GM12878 (cell line): ENCODE results near the gene HPRT1. TPM values are rescaled to one million over a fixed set of nuclear protein-coding genes. Genes with fewer than 3 reads are reported as not detected.

Experiments used
- ATAC-seq: fragments of 200-7000 bp; cut with Tn5 transposase; 3 replicates; pipeline ENCODE4 v1.9.1; 2020; ENCODE audit warnings: mild to moderate bottlenecking, moderate library complexity
- BruUV-seq: library from RNA; stranded (reverse); fragments of 400-500 nt; replicated peaks from 2 replicates; lab custom pipeline; 2021; lab: Mats Ljungman, UMichigan
- CTCF ChIA-PET: fragments of 300-600 bp; sonication (Branson Sonifier 250); formaldehyde crosslinking; extraction: SDS; loops from one replicate; lab custom pipeline; 2021; ENCODE audit warnings: inconsistent platforms; lab: Yijun Ruan, JAX
- POLR2A ChIA-PET: fragments of 350-600 bp; formaldehyde crosslinking; extraction: SDS; loops from one replicate; lab custom pipeline; 2021; ENCODE audit warnings: inconsistent platforms; lab: Charles Lee
- RAD21 ChIA-PET: fragments of 300-600 bp; sonication (Branson Sonifier 250); formaldehyde crosslinking; loops from one replicate; lab custom pipeline; 2023; ENCODE audit warnings: antibody characterized with exemption; ENCODE audit not compliant: unreplicated experiment; lab: Charles Lee
- SMC1A ChIA-PET: fragments of 300-600 bp; sonication (Branson Sonifier 250); formaldehyde crosslinking; loops from one replicate; lab custom pipeline; 2023; ENCODE audit not compliant: unreplicated experiment, uncharacterized antibody; lab: Charles Lee
- DNase-seq: peaks from one replicate; pipeline ENCODE4 v3.0.0-alpha.2; 2011; ENCODE audit warnings: low read depth, low spot score
- FAIRE-seq: peaks from 3 replicates; lab custom pipeline; 2011; peaks lifted over from hg19 to GRCh38; lab: Jason Lieb, UNC
- H2AFZ ChIP-seq: 2 replicates; pipeline ENCODE4 v1.6.0; 2011; ENCODE audit warnings: low read depth, low read length, control low read depth; ENCODE audit not compliant: control insufficient read depth
- H3K27ac ChIP-seq: 2 replicates; pipeline ENCODE4 v1.5.1; 2011; ENCODE audit warnings: control low read depth; ENCODE audit not compliant: control insufficient read depth, insufficient read depth
- H3K27me3 ChIP-seq, 2 experiments: replicated peaks in 1 of 2; 2 replicates each; pipeline versions ENCODE4 v1.6.0 to v1.6.1; 2011; ENCODE audit warnings: low read length in 1 of 2; ENCODE audit not compliant: control insufficient read depth in 2 of 2, insufficient read depth in 2 of 2
- H3K36me3 ChIP-seq, 2 experiments: 2 replicates each; pipeline ENCODE4 v1.5.1; 2011; ENCODE audit warnings: low read length in 1 of 2; ENCODE audit not compliant: control insufficient read depth in 2 of 2, insufficient read depth in 2 of 2
- H3K4me1 ChIP-seq: 2 replicates; pipeline ENCODE4 v1.6.1; 2011; ENCODE audit warnings: mild to moderate bottlenecking, low read length, moderate library complexity, mixed read lengths; ENCODE audit not compliant: control insufficient read depth, insufficient read depth
- H3K4me2 ChIP-seq: 2 replicates; pipeline ENCODE4 v1.6.0; 2011; ENCODE audit warnings: control low read depth; ENCODE audit not compliant: control insufficient read depth, insufficient read depth
- H3K4me3 ChIP-seq: fragments of 200-600 bp; sonication (generic); 2 replicates; pipeline ENCODE4 v1.5.1; 2016
- H3K79me2 ChIP-seq: 2 replicates; pipeline ENCODE4 v1.6.0; 2011; ENCODE audit warnings: low read length; ENCODE audit not compliant: control insufficient read depth, insufficient read depth
- H3K9ac ChIP-seq: 2 replicates; pipeline ENCODE4 v1.8.0; 2011; ENCODE audit warnings: low read length, control low read depth, mixed read lengths; ENCODE audit not compliant: control insufficient read depth, insufficient read depth
- H3K9me3 ChIP-seq: replicated peaks from 3 replicates; pipeline ENCODE4 v1.5.1; 2011; ENCODE audit warnings: mild to moderate bottlenecking, low read length; ENCODE audit not compliant: control insufficient read depth, insufficient read depth
- H4K20me1 ChIP-seq: 2 replicates; pipeline ENCODE4 v1.6.0; 2011; ENCODE audit not compliant: control insufficient read depth, insufficient read depth
- BRCA1 ChIP-seq: IDR thresholded peaks from 2 replicates; pipeline ENCODE4 v1.6.1; 2011; ENCODE audit warnings: low read depth, low read length, improper control_type of control experiment
- EGR1 ChIP-seq, 2 experiments: IDR thresholded peaks; 1 replicate in 1 of 2; 2 replicates in 1 of 2; pipeline ENCODE4 v1.6.1; 2011 to 2012; ENCODE audit warnings: low read depth in 2 of 2, low read length in 2 of 2, borderline replicate concordance in 1 of 2, mild to moderate bottlenecking in 1 of 2, moderate library complexity in 1 of 2
- EP300 ChIP-seq, 2 experiments: fragments of 150-350 bp in 1 of 2; IDR thresholded peaks; 2 replicates each; pipeline ENCODE4 v1.6.1; 2011 to 2012; ENCODE audit warnings: low read depth in 2 of 2, low read length in 2 of 2, borderline replicate concordance in 1 of 2, improper control_type of control experiment in 1 of 2, inconsistent platforms in 1 of 2; ENCODE audit not compliant: control insufficient read depth in 1 of 2
- LARP7 ChIP-seq: fragments of 450-650 bp; IDR thresholded peaks from 2 replicates; pipeline ENCODE4 v1.6.1; 2017; ENCODE audit warnings: mild to moderate bottlenecking
- NFYB ChIP-seq: IDR thresholded peaks from 2 replicates; pipeline ENCODE4 v1.6.1; 2011; ENCODE audit warnings: low read depth, mild to moderate bottlenecking, low read length, improper control_type of control experiment, moderate library complexity; ENCODE audit not compliant: insufficient read depth
- RB1 ChIP-seq: fragments of 450-650 bp; formaldehyde crosslinking; IDR thresholded peaks from 2 replicates; pipeline ENCODE4 v1.6.1; 2017; ENCODE audit warnings: mild to moderate bottlenecking, borderline replicate concordance
- SREBF2 ChIP-seq: IDR thresholded peaks from 2 replicates; pipeline ENCODE4 v1.6.1; 2012; ENCODE audit warnings: mild to moderate bottlenecking, low read length
- SUZ12 ChIP-seq: fragments of 200-600 bp; sonication (generic); IDR thresholded peaks from one replicate; pipeline ENCODE4 v1.6.1; 2018; ENCODE audit warnings: antibody characterized with exemption, mild to moderate bottlenecking; ENCODE audit not compliant: unreplicated experiment
- ZNF217 ChIP-seq: fragments of 450-650 bp; IDR thresholded peaks from 2 replicates; pipeline ENCODE4 v1.6.1; 2017; ENCODE audit warnings: antibody characterized with exemption, mild to moderate bottlenecking
- ZZZ3 ChIP-seq: IDR thresholded peaks from 2 replicates; pipeline ENCODE4 v1.6.1; 2011; ENCODE audit warnings: low read depth; ENCODE audit not compliant: control insufficient read depth, insufficient read length
- WGBS: methylation state at CpG from one replicate; pipeline ENCODE4 v1.1.6; 2016; ENCODE audit warnings: low lambda C conversion rate; ENCODE audit not compliant: insufficient replicate concordance, insufficient coverage; ENCODE audit errors: missing lambda C conversion rate; 5-methylcytosine and 5-hydroxymethylcytosine counted together
- in situ Hi-C: fragments of 300-500 bp; cut with MboI; formaldehyde crosslinking; loops from 9 replicates; pipeline ENCODE4 v1.14.3; 2018; ENCODE audit warnings: mixed read lengths
- intact Hi-C: fragments of 100-400 bp; cut with micrococcal nuclease; formaldehyde crosslinking; loops from one replicate; pipeline ENCODE4 v1.14.2; 2022; ENCODE audit not compliant: unreplicated experiment
- polyA plus RNA-seq, 11 experiments: library from polyadenylated mRNA; depleted of rRNA in 4 of 11; unstranded in 6 of 11; stranded (reverse) in 5 of 11; fragments of >200 nt; fragmentation: Nextera tagmentation in 4 of 11; fragmentation: Illumina TruSeq in 1 of 11; extraction: Ambion mirVana in 4 of 11; extraction: Trizol in 1 of 11; gene quantifications; 1 replicate in 1 of 11; 2 replicates in 10 of 11; pipeline versions ENCODE4 v1.2.1 to v1.2.3, GENCODE V29; 2011 to 2016; ENCODE audit warnings: inconsistent platforms in 2 of 11, missing spikeins in 2 of 11, low read depth in 1 of 11
- total RNA-seq, 4 experiments: library from RNA; depleted of rRNA in 3 of 4; stranded (reverse); fragments of >200 nt in 3 of 4; fragmentation: Illumina TruSeq in 1 of 4; extraction: Trizol in 1 of 4; gene quantifications; 2 replicates each; pipeline versions ENCODE4 v1.2.1 to v1.2.3, GENCODE V29; 2013 to 2021
- TF ChIP-seq, protein P1 (sequence below): fragments of 450-650 bp; formaldehyde crosslinking; IDR thresholded peaks from 2 replicates; pipeline ENCODE4 v1.4.0; 2020; ENCODE audit warnings: mild to moderate bottlenecking, moderate library complexity
- TF ChIP-seq, protein P2 (sequence below): fragments of 450-650 bp; IDR thresholded peaks from 2 replicates; pipeline ENCODE4 v1.6.1; 2018; ENCODE audit warnings: borderline replicate concordance, mild to moderate bottlenecking; ENCODE audit not compliant: partially characterized antibody
- TF ChIP-seq, protein P3 (sequence below): fragments of 450-650 bp; IDR thresholded peaks from 2 replicates; pipeline ENCODE4 v1.6.1; 2017; ENCODE audit warnings: mild to moderate bottlenecking

Gene HPRT1
- total and polyA plus RNA-seq, 10 of the 15 experiments (the other 5 are each of a cell fraction or from before 2014, with no cell fraction given) = 19.3 to 161 (median 92.7) TPM

DNA sequence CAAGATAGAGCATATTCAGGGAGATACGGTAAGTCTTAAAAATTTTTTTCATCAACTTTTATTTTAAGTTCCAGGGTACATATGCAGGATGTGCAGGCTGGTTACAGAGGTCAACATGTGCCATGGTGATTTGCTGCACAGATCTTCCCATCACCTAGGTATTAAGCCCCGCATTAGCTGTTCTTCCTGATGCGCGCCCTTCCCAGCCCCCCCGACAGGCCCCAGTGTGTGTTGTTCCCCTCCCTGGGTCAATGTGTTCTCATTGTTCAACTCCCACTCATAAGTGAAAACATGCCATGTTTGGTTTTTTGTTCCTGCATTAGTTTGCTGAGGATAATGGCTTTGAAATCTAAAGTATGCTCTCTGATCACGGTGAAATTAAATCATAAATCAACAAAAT is 64.2 kb downstream of the HPRT1 start:
- CTCF ChIA-PET = no interaction called here
- RAD21 ChIA-PET = no interaction called here
- no peak overlapping the region for H3K4me2 ChIP-seq
- intact Hi-C loops = loop anchor here (5.0 kb wide), 1 partner anchor 228 kb away; no protein-coding TSS in a partner anchor
- H3K79me2 ChIP-seq = no peaks in the 10 kb centered on the region
- H3K9ac ChIP-seq = no peak overlapping the region
- in situ Hi-C loops = no loop called here
- H3K4me1 ChIP-seq = no peaks in the 10 kb centered on the region
- FAIRE-seq (no peak), DNase-seq (no peak), ATAC-seq (no peak)
- no peaks in the 10 kb centered on the region for H3K9me3 ChIP-seq
- POLR2A ChIA-PET = no interaction called here
- H3K27ac ChIP-seq = no peak overlapping the region
- H4K20me1 ChIP-seq = no peaks in the 10 kb centered on the region
- H3K36me3 ChIP-seq = no peaks in the 10 kb centered on the region
- no peaks in the 10 kb centered on the region for H3K27me3 ChIP-seq
- H2AFZ ChIP-seq = no peak overlapping the region
- WGBS = 94% methylated on average over 6 of the region's 6 CpGs
- TF ChIP-seq NFYB (no peak), ZZZ3 (no peak), SREBF2 (no peak), BRCA1 (no peak), EP300 (IDR thresholded peaks at IDR 0.05; ENCODE audit: borderline replicate concordance in 1 of 2, control insufficient read depth in 1 of 2, low read depth in 2 of 2, low read length in 2 of 2) (no peak), LARP7 (no peak), RB1 (no peak), SUZ12 (no peak), ZNF217 (no peak), EGR1 (IDR thresholded peaks at IDR 0.05; ENCODE audit: borderline replicate concordance in 1 of 2, low read depth in 2 of 2, low read length in 2 of 2) (no peak)
- TF ChIP-seq, protein P1, sequence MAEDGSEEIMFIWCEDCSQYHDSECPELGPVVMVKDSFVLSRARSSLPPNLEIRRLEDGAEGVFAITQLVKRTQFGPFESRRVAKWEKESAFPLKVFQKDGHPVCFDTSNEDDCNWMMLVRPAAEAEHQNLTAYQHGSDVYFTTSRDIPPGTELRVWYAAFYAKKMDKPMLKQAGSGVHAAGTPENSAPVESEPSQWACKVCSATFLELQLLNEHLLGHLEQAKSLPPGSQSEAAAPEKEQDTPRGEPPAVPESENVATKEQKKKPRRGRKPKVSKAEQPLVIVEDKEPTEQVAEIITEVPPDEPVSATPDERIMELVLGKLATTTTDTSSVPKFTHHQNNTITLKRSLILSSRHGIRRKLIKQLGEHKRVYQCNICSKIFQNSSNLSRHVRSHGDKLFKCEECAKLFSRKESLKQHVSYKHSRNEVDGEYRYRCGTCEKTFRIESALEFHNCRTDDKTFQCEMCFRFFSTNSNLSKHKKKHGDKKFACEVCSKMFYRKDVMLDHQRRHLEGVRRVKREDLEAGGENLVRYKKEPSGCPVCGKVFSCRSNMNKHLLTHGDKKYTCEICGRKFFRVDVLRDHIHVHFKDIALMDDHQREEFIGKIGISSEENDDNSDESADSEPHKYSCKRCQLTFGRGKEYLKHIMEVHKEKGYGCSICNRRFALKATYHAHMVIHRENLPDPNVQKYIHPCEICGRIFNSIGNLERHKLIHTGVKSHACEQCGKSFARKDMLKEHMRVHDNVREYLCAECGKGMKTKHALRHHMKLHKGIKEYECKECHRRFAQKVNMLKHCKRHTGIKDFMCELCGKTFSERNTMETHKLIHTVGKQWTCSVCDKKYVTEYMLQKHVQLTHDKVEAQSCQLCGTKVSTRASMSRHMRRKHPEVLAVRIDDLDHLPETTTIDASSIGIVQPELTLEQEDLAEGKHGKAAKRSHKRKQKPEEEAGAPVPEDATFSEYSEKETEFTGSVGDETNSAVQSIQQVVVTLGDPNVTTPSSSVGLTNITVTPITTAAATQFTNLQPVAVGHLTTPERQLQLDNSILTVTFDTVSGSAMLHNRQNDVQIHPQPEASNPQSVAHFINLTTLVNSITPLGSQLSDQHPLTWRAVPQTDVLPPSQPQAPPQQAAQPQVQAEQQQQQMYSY (CRISPR knock-in tag) = no peak
- TF ChIP-seq, protein P2, sequence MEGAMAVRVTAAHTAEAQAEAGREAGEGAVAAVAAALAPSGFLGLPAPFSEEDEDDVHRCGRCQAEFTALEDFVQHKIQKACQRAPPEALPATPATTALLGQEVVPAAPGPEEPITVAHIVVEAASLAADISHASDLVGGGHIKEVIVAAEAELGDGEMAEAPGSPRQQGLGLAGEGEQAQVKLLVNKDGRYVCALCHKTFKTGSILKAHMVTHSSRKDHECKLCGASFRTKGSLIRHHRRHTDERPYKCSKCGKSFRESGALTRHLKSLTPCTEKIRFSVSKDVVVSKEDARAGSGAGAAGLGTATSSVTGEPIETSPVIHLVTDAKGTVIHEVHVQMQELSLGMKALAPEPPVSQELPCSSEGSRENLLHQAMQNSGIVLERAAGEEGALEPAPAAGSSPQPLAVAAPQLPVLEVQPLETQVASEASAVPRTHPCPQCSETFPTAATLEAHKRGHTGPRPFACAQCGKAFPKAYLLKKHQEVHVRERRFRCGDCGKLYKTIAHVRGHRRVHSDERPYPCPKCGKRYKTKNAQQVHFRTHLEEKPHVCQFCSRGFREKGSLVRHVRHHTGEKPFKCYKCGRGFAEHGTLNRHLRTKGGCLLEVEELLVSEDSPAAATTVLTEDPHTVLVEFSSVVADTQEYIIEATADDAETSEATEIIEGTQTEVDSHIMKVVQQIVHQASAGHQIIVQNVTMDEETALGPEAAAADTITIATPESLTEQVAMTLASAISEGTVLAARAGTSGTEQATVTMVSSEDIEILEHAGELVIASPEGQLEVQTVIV = no peak
- TF ChIP-seq, protein P3, sequence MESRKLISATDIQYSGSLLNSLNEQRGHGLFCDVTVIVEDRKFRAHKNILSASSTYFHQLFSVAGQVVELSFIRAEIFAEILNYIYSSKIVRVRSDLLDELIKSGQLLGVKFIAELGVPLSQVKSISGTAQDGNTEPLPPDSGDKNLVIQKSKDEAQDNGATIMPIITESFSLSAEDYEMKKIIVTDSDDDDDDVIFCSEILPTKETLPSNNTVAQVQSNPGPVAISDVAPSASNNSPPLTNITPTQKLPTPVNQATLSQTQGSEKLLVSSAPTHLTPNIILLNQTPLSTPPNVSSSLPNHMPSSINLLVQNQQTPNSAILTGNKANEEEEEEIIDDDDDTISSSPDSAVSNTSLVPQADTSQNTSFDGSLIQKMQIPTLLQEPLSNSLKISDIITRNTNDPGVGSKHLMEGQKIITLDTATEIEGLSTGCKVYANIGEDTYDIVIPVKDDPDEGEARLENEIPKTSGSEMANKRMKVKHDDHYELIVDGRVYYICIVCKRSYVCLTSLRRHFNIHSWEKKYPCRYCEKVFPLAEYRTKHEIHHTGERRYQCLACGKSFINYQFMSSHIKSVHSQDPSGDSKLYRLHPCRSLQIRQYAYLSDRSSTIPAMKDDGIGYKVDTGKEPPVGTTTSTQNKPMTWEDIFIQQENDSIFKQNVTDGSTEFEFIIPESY = no peak
- SMC1A ChIA-PET = no interaction called here
- BruUV-seq = no TSS peak
- H3K4me3 ChIP-seq = no peak overlapping the region
